ENCODE measurements around the gene ZFAND2A. TPM values are rescaled to one million over a fixed set of nuclear protein-coding genes. Genes with fewer than 3 reads are reported as not detected.

ZFAND2A gene
- total RNA-seq, 1 experiment from 2014 or later: 19.1 TPM

GRCh38 chr7:1131471-1132265 lies 28.3 kb downstream of the ZFAND2A start:
- Histone ChIP-seq H3K9ac (ENCODE audit: low read length) (no peak overlapping the region), H3K27me3 (ENCODE audit: insufficient read depth, low read length) (no peaks in the 10 kb centered on the region), H3K9me2 (ENCODE audit: insufficient read depth) (no peaks in the 10 kb centered on the region), H3K36me3 (ENCODE audit: control insufficient read depth in 1 of 2, insufficient read depth in 2 of 2, low read length in 2 of 2) (peaks cover 0 to 3% of the 10 kb centered on the region in 2 experiments; a peak in 3 of 4 replicates), H4K20me1 (ENCODE audit: insufficient read depth) (no peaks in the 10 kb centered on the region), H3K27ac (ENCODE audit: low read depth, low read length) (no peak overlapping the region), H3K4me3 (replicated peaks in 1 of 2; ENCODE audit: low read depth in 1 of 2, low read length in 2 of 2) (no peak overlapping the region), H3K9me3 (ENCODE audit: control insufficient read depth in 1 of 2, insufficient read depth in 1 of 2, low read depth in 1 of 2, low read length in 2 of 2) (no peaks in the 10 kb centered on the region), H3K4me2 (ENCODE audit: low read length) (no peak overlapping the region), H2AFZ (ENCODE audit: low read depth, low read length, poor library complexity, severe bottlenecking) (no peak overlapping the region), H3K79me2 (ENCODE audit: insufficient read depth, low read length) (peaks cover 38% of the 10 kb centered on the region), H3K4me1 (ENCODE audit: control insufficient read depth in 1 of 2, insufficient read depth in 2 of 2, low read length in 2 of 2) (peaks cover 0 to 2% of the 10 kb centered on the region in 2 experiments; a peak in 2 of 4 replicates)
- BruUV-seq (replicated peaks): no TSS peak
- intact Hi-C loops (cut with micrococcal nuclease): no loop called here
- ChIA-PET POLR2A (no interaction called here), CTCF (no interaction called here), RAD21 (ENCODE audit: low non-redundant PET in 1 of 2, low total read pairs in 2 of 2, uncharacterized antibody in 2 of 2, unreplicated experiment in 2 of 2) (no interaction called here)
- DNase-seq (ENCODE audit: low read depth, low spot score) (no peak), ATAC-seq (no peak)
- no peak for TF ChIP-seq RAD21 (IDR thresholded peaks at IDR 0.05; ENCODE audit: low read depth)

- H3K27me3 ChIP-seq (ENCODE audit: insufficient read depth, low read length): no peaks in the 10 kb centered on the region
- no peak overlapping the region for H3K4me3 ChIP-seq (replicated peaks in 1 of 2; ENCODE audit: low read depth in 1 of 2, low read length in 2 of 2)
- intact Hi-C loops (cut with micrococcal nuclease): no loop called here
- BruUV-seq (replicated peaks): no TSS peak
- ChIA-PET CTCF (no interaction called here), RAD21 (ENCODE audit: low non-redundant PET in 1 of 2, low total read pairs in 2 of 2, uncharacterized antibody in 2 of 2, unreplicated experiment in 2 of 2) (no interaction called here), POLR2A (no interaction called here)
- H3K27ac ChIP-seq (ENCODE audit: low read depth, low read length): no peak overlapping the region
- no peaks in the 10 kb centered on the region for H4K20me1 ChIP-seq (ENCODE audit: insufficient read depth)
- no peak for DNase-seq (ENCODE audit: low read depth, low spot score)
- H2AFZ ChIP-seq (ENCODE audit: low read depth, low read length, poor library complexity, severe bottlenecking): no peak overlapping the region
- no peak for ATAC-seq
- no peak overlapping the region for H3K4me2 ChIP-seq (ENCODE audit: low read length)
- no peaks in the 10 kb centered on the region for H3K4me1 ChIP-seq (ENCODE audit: control insufficient read depth in 1 of 2, insufficient read depth in 2 of 2, low read length in 2 of 2)
- no peaks in the 10 kb centered on the region for H3K9me2 ChIP-seq (ENCODE audit: insufficient read depth)
- H3K79me2 ChIP-seq (ENCODE audit: insufficient read depth, low read length): peaks cover 36% of the 10 kb centered on the region
- H3K36me3 ChIP-seq (ENCODE audit: control insufficient read depth in 1 of 2, insufficient read depth in 2 of 2, low read length in 2 of 2): peaks cover 0 to 6% of the 10 kb centered on the region in 2 experiments; a peak in 3 of 4 replicates
- no peak overlapping the region for H3K9ac ChIP-seq (ENCODE audit: low read length)
- H3K9me3 ChIP-seq (ENCODE audit: control insufficient read depth in 1 of 2, insufficient read depth in 1 of 2, low read depth in 1 of 2, low read length in 2 of 2): no peaks in the 10 kb centered on the region
- TF ChIP-seq REST (IDR thresholded peaks at IDR 0.05; ENCODE audit: low read depth): no peak
- no peak for TF ChIP-seq SP1 (IDR thresholded peaks at IDR 0.05; ENCODE audit: low read depth)
- no peak for TF ChIP-seq POLR2AphosphoS5 (IDR thresholded peaks at IDR 0.05; ENCODE audit: low read depth, low read length)
- no peak for TF ChIP-seq POLR2A (IDR thresholded peaks at IDR 0.05; ENCODE audit: borderline replicate concordance, extremely low read depth, insufficient read depth, insufficient read length)
- no peak for TF ChIP-seq SRF (IDR thresholded peaks at IDR 0.05; ENCODE audit: low read depth)
- TF ChIP-seq CEBPB (IDR thresholded peaks at IDR 0.05; ENCODE audit: low read depth): no peak
- no peak for TF ChIP-seq JUND (IDR thresholded peaks at IDR 0.05)
- no peak for TF ChIP-seq CBX3 (IDR thresholded peaks at IDR 0.05; ENCODE audit: low read depth)
- no peak for TF ChIP-seq SIN3A (IDR thresholded peaks at IDR 0.05; ENCODE audit: low read depth)
- TF ChIP-seq YY1 (IDR thresholded peaks at IDR 0.05; ENCODE audit: extremely low read depth, insufficient replicate concordance, low read depth, low read length): no peak
- no peak for TF ChIP-seq MAX (IDR thresholded peaks at IDR 0.05)
- no peak for TF ChIP-seq ZNF274 (IDR thresholded peaks at IDR 0.05; ENCODE audit: low read depth, low read length)
Observed at GRCh38 chr7:1130021-1130990, 29.7 kb downstream of the ZFAND2A start.

Measured in HCT116 (cell line).